ENCODE data around the gene L3MBTL4.

The L3MBTL4 gene

DNA sequence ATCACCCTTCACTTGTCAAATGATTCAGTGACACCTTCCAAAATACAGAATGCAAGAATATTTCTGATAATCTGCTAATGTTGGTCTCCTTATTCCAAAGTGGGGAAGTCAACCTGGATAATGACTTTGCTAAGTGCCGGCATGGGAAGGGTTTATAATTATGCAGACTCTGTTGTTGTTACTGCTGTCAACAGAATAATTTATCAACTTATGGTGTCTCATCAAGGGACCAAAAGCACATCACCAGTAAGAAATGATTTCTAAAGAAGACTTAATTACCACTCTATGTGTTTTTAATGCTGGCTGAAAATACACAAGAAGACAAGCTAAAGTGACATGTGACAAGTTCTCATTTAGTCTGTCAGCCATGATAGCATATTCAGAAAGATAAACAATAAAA, 403.8 kb downstream of the L3MBTL4 start:
- H3K4me3 ChIP-seq (ENCODE audit: low read length): no peak overlapping the region
- no peaks in the 10 kb centered on the region for H3K27me3 ChIP-seq (ENCODE audit: insufficient read depth, low read length, poor library complexity)
- no peak overlapping the region for H3K27ac ChIP-seq (ENCODE audit: low read depth, low read length)
- no peak overlapping the region for H4K5ac ChIP-seq (ENCODE audit: low read length)
- H3K36me3 ChIP-seq (ENCODE audit: control insufficient read depth, insufficient read depth, low read length): no peaks in the 10 kb centered on the region
- no peak overlapping the region for H4K8ac ChIP-seq (ENCODE audit: low read depth, low read length)
- no peak overlapping the region for H3K18ac ChIP-seq (ENCODE audit: low read length)
- H2AK5ac ChIP-seq (ENCODE audit: low read length): no peak overlapping the region
- no peaks in the 10 kb centered on the region for H3K79me1 ChIP-seq (ENCODE audit: low read length)
- no peak overlapping the region for H3K4ac ChIP-seq (ENCODE audit: low read depth, low read length)
- no peak overlapping the region for H3K9ac ChIP-seq (ENCODE audit: low read length)
- H3K79me2 ChIP-seq (ENCODE audit: control insufficient read depth, insufficient read depth, low read length): no peaks in the 10 kb centered on the region
- H3K56ac ChIP-seq (ENCODE audit: low read length): no peak overlapping the region
- H2BK5ac ChIP-seq (ENCODE audit: low read length): no peak overlapping the region
- H3K23ac ChIP-seq (ENCODE audit: low read length): no peak overlapping the region
- no peak overlapping the region for H2BK15ac ChIP-seq (replicated peaks; ENCODE audit: low read depth)
- DNase-seq: no peak
- no peak overlapping the region for H3K4me2 ChIP-seq (ENCODE audit: low read length)
- no CpG with 5 or more reads among the region's 1 CpG for WGBS (ENCODE audit: extremely low coverage, insufficient coverage, low lambda C conversion rate)
- no peak overlapping the region for H2BK120ac ChIP-seq (ENCODE audit: low read depth, low read length)
- no peaks in the 10 kb centered on the region for H3K4me1 ChIP-seq (ENCODE audit: control insufficient read depth, low read depth, low read length)

DNA sequence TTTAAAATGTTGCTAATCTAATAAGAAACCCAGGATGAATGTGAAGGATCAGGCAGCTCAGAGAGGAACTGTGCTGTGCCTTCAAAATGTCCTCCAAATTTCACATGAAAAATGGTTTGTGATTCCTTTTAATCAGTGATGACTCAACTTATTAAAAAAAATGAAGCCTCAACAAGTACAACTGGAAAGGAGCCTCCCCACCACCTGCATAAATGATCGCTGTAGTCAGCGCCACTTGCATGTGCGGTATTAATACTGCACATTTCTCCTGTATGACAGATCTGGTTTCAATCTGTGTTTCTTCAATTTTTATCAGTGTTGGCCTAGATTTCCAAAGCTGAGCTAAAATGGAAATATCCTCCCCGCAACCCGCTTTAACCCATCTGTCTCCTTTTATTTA, 404.4 kb downstream of the L3MBTL4 start:
- H2AK5ac ChIP-seq (ENCODE audit: low read length): no peak overlapping the region
- H4K5ac ChIP-seq (ENCODE audit: low read length): no peak overlapping the region
- WGBS (ENCODE audit: extremely low coverage, insufficient coverage, low lambda C conversion rate): 100% methylated on average over 2 of the region's 5 CpGs

DNA sequence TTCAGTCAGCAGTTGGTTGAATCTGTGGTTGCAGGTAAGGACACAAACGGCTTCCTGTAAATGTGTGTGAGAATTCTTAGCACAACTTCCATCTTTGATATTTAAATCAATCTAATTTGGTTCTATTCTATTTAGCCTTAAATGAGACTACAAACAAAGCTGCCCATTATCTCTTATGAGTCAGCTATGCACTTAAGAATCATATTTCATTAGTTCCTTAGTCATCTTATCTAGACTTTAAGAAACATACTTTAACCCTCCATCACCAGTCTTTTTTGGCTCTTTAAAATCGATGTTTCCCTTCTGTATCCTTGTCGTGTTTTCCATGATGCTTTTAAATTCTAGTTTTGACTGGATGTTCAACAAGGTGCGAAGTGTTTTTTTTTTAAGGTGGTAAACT, 405.0 kb downstream of the L3MBTL4 start:
- Histone ChIP-seq H4K8ac (ENCODE audit: low read depth, low read length) (no peak overlapping the region), H3K18ac (ENCODE audit: low read length) (no peak overlapping the region), H2BK5ac (ENCODE audit: low read length) (no peak overlapping the region), H3K4ac (ENCODE audit: low read depth, low read length) (no peak overlapping the region), H3K56ac (ENCODE audit: low read length) (no peak overlapping the region), H3K4me2 (ENCODE audit: low read length) (no peak overlapping the region), H3K23ac (ENCODE audit: low read length) (no peak overlapping the region), H3K27me3 (ENCODE audit: insufficient read depth, low read length, poor library complexity) (no peaks in the 10 kb centered on the region), H2BK120ac (ENCODE audit: low read depth, low read length) (no peak overlapping the region), H3K9ac (ENCODE audit: low read length) (no peak overlapping the region), H3K27ac (ENCODE audit: low read depth, low read length) (no peak overlapping the region), H3K4me1 (ENCODE audit: control insufficient read depth, low read depth, low read length) (no peaks in the 10 kb centered on the region), H3K79me2 (ENCODE audit: control insufficient read depth, insufficient read depth, low read length) (no peaks in the 10 kb centered on the region), H2BK15ac (replicated peaks; ENCODE audit: low read depth) (no peak overlapping the region), H3K36me3 (ENCODE audit: control insufficient read depth, insufficient read depth, low read length) (no peaks in the 10 kb centered on the region), H4K5ac (ENCODE audit: low read length) (no peak overlapping the region), H3K79me1 (ENCODE audit: low read length) (no peaks in the 10 kb centered on the region), H3K4me3 (ENCODE audit: low read length) (no peak overlapping the region), H2AK5ac (ENCODE audit: low read length) (no peak overlapping the region)
- WGBS (ENCODE audit: extremely low coverage, insufficient coverage, low lambda C conversion rate): no CpG with 5 or more reads among the region's 4 CpGs
- DNase-seq: no peak

More for the DNA sequence above, 404.4 kb downstream of the L3MBTL4 start:
- Histone ChIP-seq H3K79me2 (ENCODE audit: control insufficient read depth, insufficient read depth, low read length) (no peaks in the 10 kb centered on the region), H2BK5ac (ENCODE audit: low read length) (no peak overlapping the region), H3K79me1 (ENCODE audit: low read length) (no peaks in the 10 kb centered on the region), H2BK120ac (ENCODE audit: low read depth, low read length) (no peak overlapping the region), H3K27ac (ENCODE audit: low read depth, low read length) (no peak overlapping the region), H3K18ac (ENCODE audit: low read length) (no peak overlapping the region), H3K56ac (ENCODE audit: low read length) (no peak overlapping the region), H4K8ac (ENCODE audit: low read depth, low read length) (no peak overlapping the region), H3K9ac (ENCODE audit: low read length) (no peak overlapping the region), H3K4me1 (ENCODE audit: control insufficient read depth, low read depth, low read length) (no peaks in the 10 kb centered on the region), H3K4ac (ENCODE audit: low read depth, low read length) (no peak overlapping the region), H3K27me3 (ENCODE audit: insufficient read depth, low read length, poor library complexity) (no peaks in the 10 kb centered on the region), H2BK15ac (replicated peaks; ENCODE audit: low read depth) (no peak overlapping the region), H3K4me3 (ENCODE audit: low read length) (no peak overlapping the region), H3K23ac (ENCODE audit: low read length) (no peak overlapping the region), H3K4me2 (ENCODE audit: low read length) (no peak overlapping the region), H3K36me3 (ENCODE audit: control insufficient read depth, insufficient read depth, low read length) (no peaks in the 10 kb centered on the region)
- no peak for DNase-seq

DNA sequence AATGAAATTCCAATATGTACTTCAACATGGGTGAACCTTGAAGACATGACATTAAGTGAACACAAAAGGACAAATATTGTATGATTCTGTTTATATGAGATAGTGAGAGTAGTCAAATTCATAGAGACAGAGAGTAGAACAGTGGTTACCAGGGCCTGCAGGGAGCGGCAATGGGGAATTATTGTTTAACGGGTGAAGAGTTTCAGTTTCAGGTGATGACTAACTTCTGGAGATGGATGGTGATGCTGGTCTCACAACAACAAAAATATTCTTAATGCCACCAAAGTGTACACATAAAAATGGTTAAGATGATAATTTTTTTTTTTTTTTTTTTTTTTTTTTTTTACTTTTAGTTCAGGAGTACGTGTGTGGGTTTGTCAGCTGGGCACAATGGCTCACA, 410.0 kb downstream of the L3MBTL4 start:
- Histone ChIP-seq H3K79me2 (ENCODE audit: control insufficient read depth, insufficient read depth, low read length) (no peaks in the 10 kb centered on the region), H4K8ac (ENCODE audit: low read depth, low read length) (no peak overlapping the region)
- no CpG with 5 or more reads among the region's 3 CpGs for WGBS (ENCODE audit: extremely low coverage, insufficient coverage, low lambda C conversion rate)

DNA sequence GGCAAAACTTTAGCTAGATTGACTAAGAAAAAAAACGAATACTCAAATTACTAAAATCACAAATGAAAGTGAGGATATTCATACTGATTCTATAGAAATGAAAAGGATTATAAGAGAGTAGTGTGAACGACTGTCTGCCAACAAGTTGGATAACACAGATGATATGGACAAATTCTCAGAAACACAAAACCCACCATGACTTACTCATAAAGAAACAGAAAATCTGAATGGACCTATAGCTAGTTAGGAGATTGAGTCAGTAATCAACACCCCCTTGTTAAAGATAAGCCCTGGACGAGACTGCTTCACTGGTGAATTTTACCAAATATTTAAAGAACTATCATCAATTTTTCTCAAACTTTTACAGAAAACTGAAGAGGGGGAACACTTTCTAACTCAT, 410.6 kb downstream of the L3MBTL4 start:
- Histone ChIP-seq H3K4ac (ENCODE audit: low read depth, low read length) (no peak overlapping the region), H3K27ac (ENCODE audit: low read depth, low read length) (no peak overlapping the region), H3K79me1 (ENCODE audit: low read length) (no peaks in the 10 kb centered on the region), H3K27me3 (ENCODE audit: insufficient read depth, low read length, poor library complexity) (no peaks in the 10 kb centered on the region), H2BK5ac (ENCODE audit: low read length) (no peak overlapping the region), H2BK120ac (ENCODE audit: low read depth, low read length) (no peak overlapping the region), H3K23ac (ENCODE audit: low read length) (no peak overlapping the region), H3K56ac (ENCODE audit: low read length) (no peak overlapping the region), H3K4me2 (ENCODE audit: low read length) (no peak overlapping the region), H2AK5ac (ENCODE audit: low read length) (no peak overlapping the region), H2BK15ac (replicated peaks; ENCODE audit: low read depth) (no peak overlapping the region), H3K4me3 (ENCODE audit: low read length) (no peak overlapping the region), H3K4me1 (ENCODE audit: control insufficient read depth, low read depth, low read length) (no peaks in the 10 kb centered on the region), H3K79me2 (ENCODE audit: control insufficient read depth, insufficient read depth, low read length) (no peaks in the 10 kb centered on the region), H3K9ac (ENCODE audit: low read length) (no peak overlapping the region), H4K8ac (ENCODE audit: low read depth, low read length) (no peak overlapping the region), H4K5ac (ENCODE audit: low read length) (no peak overlapping the region), H3K36me3 (ENCODE audit: control insufficient read depth, insufficient read depth, low read length) (no peaks in the 10 kb centered on the region), H3K18ac (ENCODE audit: low read length) (no peak overlapping the region)
- no CpG with 5 or more reads among the region's 3 CpGs for WGBS (ENCODE audit: extremely low coverage, insufficient coverage, low lambda C conversion rate)
- DNase-seq: no peak

More for the DNA sequence above, 410.0 kb downstream of the L3MBTL4 start:
- no peak overlapping the region for H2BK15ac ChIP-seq (replicated peaks; ENCODE audit: low read depth)
- no peaks in the 10 kb centered on the region for H3K27me3 ChIP-seq (ENCODE audit: insufficient read depth, low read length, poor library complexity)
- H3K23ac ChIP-seq (ENCODE audit: low read length): no peak overlapping the region
- H3K36me3 ChIP-seq (ENCODE audit: control insufficient read depth, insufficient read depth, low read length): no peaks in the 10 kb centered on the region
- no peak overlapping the region for H3K4me3 ChIP-seq (ENCODE audit: low read length)
- H2BK5ac ChIP-seq (ENCODE audit: low read length): no peak overlapping the region
- H3K18ac ChIP-seq (ENCODE audit: low read length): no peak overlapping the region
- H3K4me2 ChIP-seq (ENCODE audit: low read length): no peak overlapping the region
- H2AK5ac ChIP-seq (ENCODE audit: low read length): no peak overlapping the region
- no peaks in the 10 kb centered on the region for H3K4me1 ChIP-seq (ENCODE audit: control insufficient read depth, low read depth, low read length)
- no peak overlapping the region for H3K27ac ChIP-seq (ENCODE audit: low read depth, low read length)
- H3K4ac ChIP-seq (ENCODE audit: low read depth, low read length): no peak overlapping the region
- no peak overlapping the region for H2BK120ac ChIP-seq (ENCODE audit: low read depth, low read length)
- H3K9ac ChIP-seq (ENCODE audit: low read length): no peak overlapping the region
- H3K56ac ChIP-seq (ENCODE audit: low read length): no peak overlapping the region
- no peak for DNase-seq
- H4K5ac ChIP-seq (ENCODE audit: low read length): no peak overlapping the region
- no peaks in the 10 kb centered on the region for H3K79me1 ChIP-seq (ENCODE audit: low read length)

DNA sequence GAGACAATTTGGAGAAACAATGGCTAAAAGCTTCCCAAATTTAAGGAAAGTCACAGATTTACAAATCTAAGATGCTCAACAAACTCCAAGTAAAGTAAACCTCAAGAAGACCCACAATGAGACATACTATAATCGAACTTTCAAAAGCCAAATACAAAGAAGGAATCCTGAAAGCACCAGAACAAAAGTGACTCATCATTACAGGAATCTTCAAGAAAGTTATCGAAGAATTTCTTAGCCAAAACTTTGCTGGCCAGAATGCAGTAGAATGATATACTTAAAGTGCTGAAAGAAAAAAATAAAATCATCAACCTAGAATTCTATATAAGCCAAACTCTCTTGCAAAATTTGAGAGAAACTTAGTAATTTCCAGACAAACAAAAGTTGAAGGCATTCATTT, 412.8 kb downstream of the L3MBTL4 start:
- no peak overlapping the region for H2AK5ac ChIP-seq (ENCODE audit: low read length)
- no peak overlapping the region for H2BK5ac ChIP-seq (ENCODE audit: low read length)
- H3K36me3 ChIP-seq (ENCODE audit: control insufficient read depth, insufficient read depth, low read length): no peaks in the 10 kb centered on the region
- H3K56ac ChIP-seq (ENCODE audit: low read length): no peak overlapping the region
- H3K4me1 ChIP-seq (ENCODE audit: control insufficient read depth, low read depth, low read length): peaks cover 5% of the 10 kb centered on the region
- no peak overlapping the region for H3K4me3 ChIP-seq (ENCODE audit: low read length)
- no peaks in the 10 kb centered on the region for H3K79me2 ChIP-seq (ENCODE audit: control insufficient read depth, insufficient read depth, low read length)
- no peaks in the 10 kb centered on the region for H3K79me1 ChIP-seq (ENCODE audit: low read length)
- H3K4ac ChIP-seq (ENCODE audit: low read depth, low read length): no peak overlapping the region
- no peak overlapping the region for H3K4me2 ChIP-seq (ENCODE audit: low read length)
- no peak overlapping the region for H2BK120ac ChIP-seq (ENCODE audit: low read depth, low read length)
- WGBS (ENCODE audit: extremely low coverage, insufficient coverage, low lambda C conversion rate): no CpG with 5 or more reads among the region's 2 CpGs
- no peak overlapping the region for H3K27ac ChIP-seq (ENCODE audit: low read depth, low read length)
- no peak overlapping the region for H3K9ac ChIP-seq (ENCODE audit: low read length)
- no peak overlapping the region for H3K23ac ChIP-seq (ENCODE audit: low read length)
- DNase-seq: no peak
- H3K18ac ChIP-seq (ENCODE audit: low read length): no peak overlapping the region
- no peak overlapping the region for H2BK15ac ChIP-seq (replicated peaks; ENCODE audit: low read depth)
- no peak overlapping the region for H4K8ac ChIP-seq (ENCODE audit: low read depth, low read length)
- no peak overlapping the region for H4K5ac ChIP-seq (ENCODE audit: low read length)
- no peaks in the 10 kb centered on the region for H3K27me3 ChIP-seq (ENCODE audit: insufficient read depth, low read length, poor library complexity)

All from mesendoderm (in vitro differentiated cells).